ENCODE results near the gene LRIT3. TPM values are rescaled to one million over a fixed set of nuclear protein-coding genes. Genes with fewer than 3 reads are reported as not detected.
"Not testable (repeated sequence)": the region's sequence is repeated elsewhere in the genome, so short reads cannot be mapped to it uniquely, and the experiment has no call there.

Gene LRIT3
- polyA plus RNA-seq, 3 donors from 2014 or later, result not detected

GRCh38 chr4:109818268-109818667 is 29.6 kb upstream of the LRIT3 start:
- H3K4me1 Mint-ChIP-seq, result peaks cover 30 to 43% of the 10 kb centered on the region in 2 donors
- no peak overlapping the region for H3K27ac Mint-ChIP-seq
- peaks cover 11 to 15% (median 12%) of the 10 kb centered on the region in 3 donors for H3K27me3 Mint-ChIP-seq (ENCODE audit: low read depth in 3 of 3)
- no peak overlapping the region for H3K4me3 Mint-ChIP-seq
- H3K36me3 Mint-ChIP-seq, result peaks cover 8 to 24% (median 8%) of the 10 kb centered on the region in 3 donors
- no peaks in the 10 kb centered on the region for H3K9me3 Mint-ChIP-seq
- DNase-seq, result no peak

- H3K4me1 Mint-ChIP-seq, result peaks cover 20 to 32% of the 10 kb centered on the region in 2 donors
- H3K4me3 Mint-ChIP-seq, result no peak overlapping the region
- peak overlapping the region in 1 of 6 donors; percentile 41 for H3K27ac Mint-ChIP-seq
- DNase-seq, result no peak
- H3K27me3 Mint-ChIP-seq (ENCODE audit: low read depth in 3 of 3), result peaks cover 6 to 8% (median 6%) of the 10 kb centered on the region in 3 donors
- H3K9me3 Mint-ChIP-seq, result no peaks in the 10 kb centered on the region
- H3K36me3 Mint-ChIP-seq, result peaks cover 8 to 36% (median 16%) of the 10 kb centered on the region in 3 donors
Observed at GRCh38 chr4:109820563-109820962, 27.3 kb upstream of the LRIT3 start.

- H3K27me3 Mint-ChIP-seq (ENCODE audit: low read depth in 3 of 3), result peaks cover 0 to 3% (median 0%) of the 10 kb centered on the region in 3 donors
- H3K4me3 Mint-ChIP-seq, result no peak overlapping the region
- H3K36me3 Mint-ChIP-seq, result peaks cover 8 to 37% (median 16%) of the 10 kb centered on the region in 3 donors
- peaks cover 14 to 26% of the 10 kb centered on the region in 2 donors for H3K4me1 Mint-ChIP-seq
- no peak overlapping the region for H3K27ac Mint-ChIP-seq
- DNase-seq, result no peak
- no peaks in the 10 kb centered on the region for H3K9me3 Mint-ChIP-seq
Observed at GRCh38 chr4:109821185-109821584, 26.7 kb upstream of the LRIT3 start.

GRCh38 chr4:109826719-109827118 is 21.2 kb upstream of the LRIT3 start:
- H3K27ac Mint-ChIP-seq, result no peak overlapping the region
- no peaks in the 10 kb centered on the region for H3K9me3 Mint-ChIP-seq
- peaks cover 0 to 2% of the 10 kb centered on the region in 2 donors for H3K4me1 Mint-ChIP-seq
- peaks cover 0 to 21% (median 16%) of the 10 kb centered on the region in 3 donors for H3K36me3 Mint-ChIP-seq
- peak in 1 of 3 donors; percentile 19 for DNase-seq
- H3K4me3 Mint-ChIP-seq, result no peak overlapping the region
- H3K27me3 Mint-ChIP-seq (ENCODE audit: low read depth in 3 of 3), result peaks cover 0 to 2% (median 0%) of the 10 kb centered on the region in 3 donors

- H3K4me1 Mint-ChIP-seq, result peaks cover 0 to 2% of the 10 kb centered on the region in 2 donors
Observed at GRCh38 chr4:109827672-109828071, 20.2 kb upstream of the LRIT3 start, which contains the start of gene RRH. TSS of gene RRH (plus strand) at chr4:109827972. CDS start at chr4:109828028, 56 bp downstream.

GRCh38 chr4:109833756-109834155 is 14.2 kb upstream of the LRIT3 start:
- Mint-ChIP-seq H3K27ac (no peak overlapping the region), H3K4me3 (no peak overlapping the region), H3K4me1 (no peaks in the 10 kb centered on the region)

More at GRCh38 chr4:109827672-109828071, 20.2 kb upstream of the LRIT3 start, which contains the start of gene RRH:
- H3K27ac Mint-ChIP-seq, result no peak within 1 kb of the TSS
- H3K27me3 Mint-ChIP-seq (ENCODE audit: low read depth in 3 of 3), result peaks cover 0 to 2% (median 0%) of the 10 kb centered on the region in 3 donors
- H3K4me3 Mint-ChIP-seq, result no peak within 1 kb of the TSS
- H3K36me3 Mint-ChIP-seq, result peaks cover 0 to 18% (median 13%) of the 10 kb centered on the region in 3 donors
- no peak for DNase-seq
- H3K9me3 Mint-ChIP-seq, result no peaks in the 10 kb centered on the region

GRCh38 chr4:109836985-109837384 is 10.9 kb upstream of the LRIT3 start:
- Mint-ChIP-seq H3K9me3 (no peaks in the 10 kb centered on the region), H3K27ac (no peak overlapping the region), H3K27me3 (ENCODE audit: low read depth in 3 of 3) (peaks cover 0 to 1% (median 0%) of the 10 kb centered on the region in 3 donors), H3K36me3 (peaks cover 9 to 13% (median 12%) of the 10 kb centered on the region in 3 donors), H3K4me1 (no peaks in the 10 kb centered on the region), H3K4me3 (no peak overlapping the region)
- no peak for DNase-seq

More at GRCh38 chr4:109833756-109834155, 14.2 kb upstream of the LRIT3 start:
- DNase-seq, result no peak
- H3K27me3 Mint-ChIP-seq (ENCODE audit: low read depth in 3 of 3), result peaks cover 0 to 1% (median 0%) of the 10 kb centered on the region in 3 donors
- H3K9me3 Mint-ChIP-seq, result no peaks in the 10 kb centered on the region
- peaks cover 7 to 9% (median 9%) of the 10 kb centered on the region in 3 donors for H3K36me3 Mint-ChIP-seq

GRCh38 chr4:109846395-109847098 is 1.4 kb upstream of the LRIT3 start:
- no peak for DNase-seq
- H3K9me3 Mint-ChIP-seq, result no peaks in the 10 kb centered on the region
- H3K36me3 Mint-ChIP-seq, result no peaks in the 10 kb centered on the region
- H3K4me1 Mint-ChIP-seq, result no peaks in the 10 kb centered on the region
- H3K4me3 Mint-ChIP-seq, result no peak overlapping the region
- peaks cover 0 to 3% (median 0%) of the 10 kb centered on the region in 3 donors for H3K27me3 Mint-ChIP-seq (ENCODE audit: low read depth in 3 of 3)
- H3K27ac Mint-ChIP-seq, result no peak overlapping the region

- peaks cover 0 to 3% (median 0%) of the 10 kb centered on the region in 3 donors for H3K27me3 Mint-ChIP-seq (ENCODE audit: low read depth in 3 of 3)
- peaks cover 0 to 3% (median 0%) of the 10 kb centered on the region in 3 donors for H3K36me3 Mint-ChIP-seq
- no peaks in the 10 kb centered on the region for H3K9me3 Mint-ChIP-seq
- no peak overlapping the region for H3K4me3 Mint-ChIP-seq
- DNase-seq, result no peak
- no peaks in the 10 kb centered on the region for H3K4me1 Mint-ChIP-seq
- H3K27ac Mint-ChIP-seq, result no peak overlapping the region
Observed at GRCh38 chr4:109848501-109848900, 594 bp downstream of the LRIT3 start.

GRCh38 chr4:109850601-109851000 is 2.7 kb downstream of the LRIT3 start:
- Mint-ChIP-seq H3K4me1 (no peaks in the 10 kb centered on the region), H3K36me3 (peaks cover 0 to 5% (median 4%) of the 10 kb centered on the region in 3 donors), H3K27me3 (ENCODE audit: low read depth in 3 of 3) (peaks cover 0 to 2% (median 0%) of the 10 kb centered on the region in 3 donors), H3K27ac (no peak overlapping the region), H3K9me3 (no peaks in the 10 kb centered on the region), H3K4me3 (no peak overlapping the region)
- DNase-seq, result no peak

- H3K4me3 Mint-ChIP-seq; H3K27ac Mint-ChIP-seq; DNase-seq; H3K27me3 Mint-ChIP-seq (ENCODE audit: low read depth in 3 of 3); H3K4me1 Mint-ChIP-seq: not testable (repeated sequence)
- Mint-ChIP-seq H3K36me3 (peaks cover 12 to 24% (median 23%) of the 10 kb centered on the region in 3 donors), H3K9me3 (peaks cover 9 to 38% (median 17%) of the 10 kb centered on the region in 6 donors)
Observed at GRCh38 chr4:109859426-109860300, 11.8 kb downstream of the LRIT3 start.

GRCh38 chr4:109861271-109861670 is 13.4 kb downstream of the LRIT3 start:
- Mint-ChIP-seq H3K27ac (no peak overlapping the region), H3K27me3 (ENCODE audit: low read depth in 3 of 3) (peaks cover 0 to 4% (median 3%) of the 10 kb centered on the region in 3 donors), H3K36me3 (peaks cover 3 to 23% (median 13%) of the 10 kb centered on the region in 3 donors), H3K4me1 (no peaks in the 10 kb centered on the region), H3K4me3 (no peak overlapping the region), H3K9me3 (peaks cover 9 to 38% (median 17%) of the 10 kb centered on the region in 6 donors)
- no peak for DNase-seq

- Mint-ChIP-seq H3K36me3 (peaks cover 0 to 19% (median 9%) of the 10 kb centered on the region in 3 donors), H3K4me3 (no peak overlapping the region), H3K9me3 (peaks cover 9 to 38% (median 16%) of the 10 kb centered on the region in 6 donors), H3K27me3 (ENCODE audit: low read depth in 3 of 3) (peaks cover 0 to 4% (median 3%) of the 10 kb centered on the region in 3 donors), H3K27ac (no peak overlapping the region), H3K4me1 (no peaks in the 10 kb centered on the region)
- no peak for DNase-seq
Observed at GRCh38 chr4:109861916-109862511, 14.1 kb downstream of the LRIT3 start.

All from immature natural killer cell (primary cell).